ENCODE data around the gene PTPN7.

- TF ChIP-seq, protein P1, sequence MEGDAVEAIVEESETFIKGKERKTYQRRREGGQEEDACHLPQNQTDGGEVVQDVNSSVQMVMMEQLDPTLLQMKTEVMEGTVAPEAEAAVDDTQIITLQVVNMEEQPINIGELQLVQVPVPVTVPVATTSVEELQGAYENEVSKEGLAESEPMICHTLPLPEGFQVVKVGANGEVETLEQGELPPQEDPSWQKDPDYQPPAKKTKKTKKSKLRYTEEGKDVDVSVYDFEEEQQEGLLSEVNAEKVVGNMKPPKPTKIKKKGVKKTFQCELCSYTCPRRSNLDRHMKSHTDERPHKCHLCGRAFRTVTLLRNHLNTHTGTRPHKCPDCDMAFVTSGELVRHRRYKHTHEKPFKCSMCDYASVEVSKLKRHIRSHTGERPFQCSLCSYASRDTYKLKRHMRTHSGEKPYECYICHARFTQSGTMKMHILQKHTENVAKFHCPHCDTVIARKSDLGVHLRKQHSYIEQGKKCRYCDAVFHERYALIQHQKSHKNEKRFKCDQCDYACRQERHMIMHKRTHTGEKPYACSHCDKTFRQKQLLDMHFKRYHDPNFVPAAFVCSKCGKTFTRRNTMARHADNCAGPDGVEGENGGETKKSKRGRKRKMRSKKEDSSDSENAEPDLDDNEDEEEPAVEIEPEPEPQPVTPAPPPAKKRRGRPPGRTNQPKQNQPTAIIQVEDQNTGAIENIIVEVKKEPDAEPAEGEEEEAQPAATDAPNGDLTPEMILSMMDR (IDR thresholded peaks at IDR 0.05; ENCODE audit: poor library complexity): no peak
- TF ChIP-seq EZH2 (IDR thresholded peaks at IDR 0.05; ENCODE audit: borderline replicate concordance): no peak
Measured at GRCh38 chr1:202172015-202172355, 11.6 kb upstream of the PTPN7 start.
